GM12801 (cell line): ENCODE results near the gene RAPGEF3.

Experiments used
- CTCF ChIP-seq: IDR thresholded peaks from one replicate; pipeline ENCODE4 v1.5.1; 2011; ENCODE audit warnings: control low read depth; ENCODE audit not compliant: insufficient read length; ENCODE audit errors: extremely low read depth

Gene RAPGEF3

GRCh38 chr12:47802312-47802711 is 43.6 kb upstream of the RAPGEF3 start:
- no peak for TF ChIP-seq CTCF

- TF ChIP-seq CTCF = no peak
Observed at GRCh38 chr12:47801904-47802246, 43.2 kb upstream of the RAPGEF3 start.

- TF ChIP-seq CTCF = no peak
Observed at GRCh38 chr12:47801170-47801903, 42.7 kb upstream of the RAPGEF3 start.

GRCh38 chr12:47800582-47800981 is 41.9 kb upstream of the RAPGEF3 start:
- no peak for TF ChIP-seq CTCF

- no peak for TF ChIP-seq CTCF
Observed at GRCh38 chr12:47799357-47799955, 40.8 kb upstream of the RAPGEF3 start.

GRCh38 chr12:47798382-47798948 is 39.8 kb upstream of the RAPGEF3 start:
- TF ChIP-seq CTCF = no peak

GRCh38 chr12:47797441-47797840 is 38.8 kb upstream of the RAPGEF3 start:
- TF ChIP-seq CTCF = no peak
